NCI-H2029 treated with DMSO at 0.1 percent for 48 hours (cell line): ENCODE data around the gene WRAP73.

Source experiments
- DNase-seq: peaks from one replicate; lab custom pipeline; 2025; lab: John Stamatoyannopoulos, UW

WRAP73 gene

DNA sequence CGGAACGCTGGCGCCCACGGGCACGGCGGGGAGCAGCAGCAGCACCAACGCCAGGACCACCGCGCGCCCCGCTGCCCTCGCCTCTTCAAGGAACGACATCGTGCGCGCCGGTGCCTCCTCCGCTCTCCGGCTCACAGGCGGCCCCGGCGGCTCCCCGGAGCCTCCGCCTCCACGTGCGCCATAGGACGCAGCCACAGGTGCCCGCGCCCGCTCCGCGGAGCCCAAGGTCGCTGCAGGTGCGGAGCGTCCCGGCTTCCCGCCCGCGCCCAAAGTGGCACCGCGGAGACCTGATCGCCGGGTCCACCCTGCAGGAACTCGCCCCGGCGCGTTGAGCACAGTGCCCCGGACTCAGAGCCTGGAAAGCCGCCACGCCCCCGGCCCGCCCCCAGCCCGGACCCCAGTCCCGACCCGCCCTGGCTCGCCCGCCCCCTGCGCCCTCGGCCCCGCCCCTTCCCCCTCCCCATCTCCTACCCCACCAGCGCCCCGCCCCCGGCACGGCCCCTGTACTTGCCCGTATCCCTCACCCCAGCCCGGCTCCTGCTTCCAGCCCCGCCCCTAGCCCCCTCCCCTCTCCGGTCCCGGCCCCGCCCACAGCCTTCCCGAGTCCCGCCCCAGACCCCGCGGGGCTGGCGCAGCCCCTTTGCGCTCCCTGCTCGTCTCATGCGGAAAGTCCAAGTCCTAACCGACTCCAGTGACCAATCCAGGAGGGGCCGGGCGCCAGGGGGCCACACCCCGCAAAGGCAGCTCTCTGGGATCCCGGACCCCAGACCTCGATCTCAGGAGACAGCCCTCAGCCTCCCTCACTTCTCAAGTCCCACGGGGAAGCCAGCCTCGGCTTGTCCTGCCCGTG lies 38.5 kb downstream of the WRAP73 start, which contains the start of gene MEGF6:
MEGF6 (minus strand) TSS at position 339 of the 850 bp plus-strand sequence; CDS start at position 99, 240 bp downstream.
- DNase-seq, result no peak

DNA sequence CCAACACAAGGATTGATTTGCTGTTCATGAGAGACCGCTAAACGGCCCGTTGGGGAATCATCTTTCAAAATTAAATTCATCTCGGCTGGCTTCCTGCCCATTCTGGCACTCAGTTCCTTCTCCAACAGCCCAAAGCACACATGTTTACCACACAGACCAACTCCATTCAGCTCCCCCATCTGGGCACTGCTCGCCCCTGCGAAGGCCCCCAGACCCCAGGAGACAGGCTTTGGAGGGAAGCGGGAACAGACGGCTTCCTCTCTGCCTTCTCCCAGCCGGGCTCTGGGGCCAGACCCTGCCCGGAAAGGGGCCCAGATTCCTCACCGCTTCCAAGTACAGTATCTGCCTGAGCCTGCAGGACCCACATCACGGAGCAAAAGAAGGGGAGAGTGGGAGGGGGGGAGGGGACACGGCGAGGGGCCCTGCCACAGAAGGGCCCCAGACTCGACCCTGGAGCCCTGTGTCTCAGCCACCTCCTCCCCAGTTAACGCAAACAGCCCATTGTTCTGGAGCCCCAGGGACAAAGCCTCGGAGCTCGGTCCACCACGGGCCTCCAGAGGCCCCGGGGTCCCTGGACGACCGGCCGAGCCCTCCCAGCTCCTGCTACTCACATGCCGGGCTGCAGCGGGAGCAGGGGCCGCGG lies 39.3 kb downstream of the WRAP73 start:
- DNase-seq, result no peak

DNA sequence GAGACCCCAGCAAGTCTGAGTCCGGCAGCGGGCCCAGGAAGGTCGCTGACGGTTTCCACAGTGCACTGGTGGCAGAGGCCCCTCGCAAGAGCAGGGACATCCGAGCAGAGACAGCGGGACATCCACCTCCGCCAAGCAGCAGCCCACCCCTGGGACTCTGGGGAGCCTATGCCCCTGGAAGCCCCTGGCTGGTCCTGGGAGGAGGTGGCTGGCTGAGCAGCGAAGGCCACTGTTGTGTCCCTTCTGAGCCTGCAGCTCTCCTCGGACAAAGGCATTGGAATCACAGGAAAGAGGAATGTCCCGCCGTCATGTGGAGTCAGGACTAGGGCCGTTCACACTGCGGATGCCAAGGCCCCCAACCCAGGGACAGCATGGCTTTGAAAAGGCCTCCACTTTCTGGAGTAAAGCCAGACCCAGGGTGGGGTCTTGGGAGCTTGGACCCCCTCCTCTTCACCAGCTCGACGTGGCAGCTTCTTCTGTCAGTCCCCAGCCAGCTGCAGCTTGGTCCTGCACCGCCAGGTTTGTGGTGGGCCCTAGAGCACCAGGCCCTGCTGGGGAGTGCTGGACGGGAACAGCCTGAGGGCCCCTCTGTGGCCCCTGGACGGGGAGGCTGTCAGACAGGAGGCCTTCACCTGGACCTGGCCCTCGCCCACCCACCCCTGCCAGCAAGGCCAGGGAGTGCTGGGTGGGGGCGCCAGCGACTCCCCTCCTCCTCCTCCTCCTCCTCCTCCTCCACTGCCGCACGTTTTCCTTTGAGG lies 40.0 kb downstream of the WRAP73 start:
- no peak for DNase-seq

DNA sequence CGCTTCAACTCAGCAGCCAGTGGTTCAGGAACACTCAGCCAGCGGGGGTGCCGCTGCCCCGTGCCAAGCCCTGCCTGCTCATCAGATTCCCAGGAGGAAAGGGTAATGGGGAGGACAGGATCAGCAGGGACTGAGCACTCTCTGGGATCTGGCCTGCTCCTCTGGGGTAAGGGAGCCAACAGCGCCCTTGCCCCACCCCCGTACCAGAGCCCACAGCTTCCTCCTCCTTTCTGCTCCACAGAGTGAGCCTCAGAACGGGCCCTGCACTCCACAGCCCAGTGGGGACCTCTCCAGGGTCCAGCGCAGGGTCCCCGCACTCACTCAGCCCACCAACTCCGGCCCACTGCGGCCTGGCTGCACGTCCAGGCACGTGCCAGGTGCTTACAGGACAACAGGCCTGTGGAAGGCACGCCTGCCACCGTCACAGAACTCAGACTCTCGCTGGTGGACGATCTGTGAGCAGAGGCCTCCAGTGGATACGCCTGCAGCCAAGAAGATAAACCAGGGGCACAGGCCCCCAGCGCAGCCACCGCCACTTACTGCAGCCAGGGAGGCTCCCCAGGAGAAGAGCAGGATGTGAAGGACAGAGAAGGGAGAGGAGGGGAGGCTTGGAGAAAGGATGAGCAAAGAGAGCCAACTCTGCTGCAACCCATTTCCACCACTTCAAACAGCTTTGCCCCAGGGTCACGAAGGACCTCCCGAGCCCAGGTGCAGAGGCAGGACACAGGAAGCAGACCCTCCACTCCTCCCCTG lies 40.7 kb downstream of the WRAP73 start:
- DNase-seq, result no peak

DNA sequence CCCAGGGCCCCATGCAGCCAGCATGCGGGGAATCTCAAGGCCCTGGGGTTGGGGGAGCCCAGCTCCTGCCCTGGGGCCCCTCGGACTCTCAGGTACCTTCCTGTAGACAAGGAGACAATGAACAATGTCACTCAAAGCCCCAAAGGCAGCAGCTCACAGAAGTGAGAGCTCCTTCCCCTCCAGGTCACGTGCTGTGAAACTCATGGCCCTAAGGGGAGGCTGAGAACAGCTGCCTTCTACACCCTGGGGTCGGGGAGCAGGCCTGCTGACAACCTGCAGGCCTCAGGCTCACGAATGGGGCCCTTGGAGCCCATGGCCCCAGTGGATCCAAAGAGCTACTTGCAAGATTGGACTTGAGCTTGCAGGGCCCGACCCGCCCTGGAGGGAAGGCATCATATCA lies 41.7 kb downstream of the WRAP73 start:
- DNase-seq, result no peak

DNA sequence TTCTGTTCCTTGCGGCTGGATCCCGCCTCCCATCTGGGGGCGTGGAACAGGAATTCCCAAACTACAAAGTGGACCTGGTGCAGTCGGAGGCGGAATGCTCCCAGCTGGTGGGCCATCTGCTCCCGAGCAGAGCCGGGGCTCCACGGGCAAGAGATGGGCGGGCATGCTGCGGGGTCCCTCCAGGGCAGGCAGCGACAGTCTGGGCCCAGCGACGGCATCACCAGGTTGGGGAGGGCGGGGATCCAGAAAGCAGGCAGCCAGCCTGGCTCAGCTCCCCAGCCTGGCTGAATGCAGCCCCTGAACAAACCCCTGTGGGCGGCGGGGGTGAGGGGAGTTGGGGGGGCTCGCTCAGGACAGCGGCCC lies 42.2 kb downstream of the WRAP73 start:
- no peak for DNase-seq

DNA sequence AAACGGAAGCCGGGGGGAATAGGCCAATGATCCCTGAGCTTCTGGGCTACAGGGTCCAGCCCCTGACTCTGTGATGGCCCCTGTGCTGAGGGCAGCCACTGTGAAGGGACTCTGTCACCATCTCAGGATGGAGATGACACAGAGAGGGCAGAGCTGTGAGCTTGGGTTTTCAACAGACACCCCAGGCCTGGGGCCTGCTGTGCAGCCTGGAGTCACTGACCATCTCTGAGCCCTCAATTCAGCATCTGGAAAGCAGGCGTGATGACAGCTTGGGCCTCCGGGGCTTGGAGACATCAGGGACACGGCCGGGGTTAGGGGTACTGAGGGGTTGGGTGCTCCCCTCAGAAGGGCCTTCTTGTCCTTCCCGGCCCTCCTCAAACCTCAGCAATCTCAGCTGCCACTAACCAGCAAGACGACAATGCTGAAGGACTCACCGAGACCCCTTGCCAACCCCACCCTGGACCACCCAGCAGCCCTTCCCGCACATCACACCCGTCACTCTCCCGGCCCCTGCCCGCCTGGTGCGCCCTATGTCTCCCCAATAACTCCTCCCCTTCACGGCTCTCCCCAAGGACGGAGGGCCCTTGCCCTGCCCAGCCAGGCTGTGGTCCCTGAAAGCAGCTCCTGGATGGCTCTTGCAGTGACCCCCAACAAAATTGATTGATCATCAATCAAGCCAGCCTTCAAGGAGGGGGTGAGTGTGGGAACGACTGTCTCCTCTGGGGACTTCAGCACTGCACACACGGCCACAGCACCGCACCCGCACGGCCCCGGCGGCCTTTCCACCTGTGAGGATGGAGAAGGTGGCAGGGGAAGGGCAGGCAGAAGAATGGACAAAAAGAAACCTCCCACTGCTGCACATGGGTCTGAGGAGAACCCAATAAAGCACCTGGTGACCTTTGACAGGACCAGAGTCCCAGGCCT lies 42.9 kb downstream of the WRAP73 start:
- no peak for DNase-seq

DNA sequence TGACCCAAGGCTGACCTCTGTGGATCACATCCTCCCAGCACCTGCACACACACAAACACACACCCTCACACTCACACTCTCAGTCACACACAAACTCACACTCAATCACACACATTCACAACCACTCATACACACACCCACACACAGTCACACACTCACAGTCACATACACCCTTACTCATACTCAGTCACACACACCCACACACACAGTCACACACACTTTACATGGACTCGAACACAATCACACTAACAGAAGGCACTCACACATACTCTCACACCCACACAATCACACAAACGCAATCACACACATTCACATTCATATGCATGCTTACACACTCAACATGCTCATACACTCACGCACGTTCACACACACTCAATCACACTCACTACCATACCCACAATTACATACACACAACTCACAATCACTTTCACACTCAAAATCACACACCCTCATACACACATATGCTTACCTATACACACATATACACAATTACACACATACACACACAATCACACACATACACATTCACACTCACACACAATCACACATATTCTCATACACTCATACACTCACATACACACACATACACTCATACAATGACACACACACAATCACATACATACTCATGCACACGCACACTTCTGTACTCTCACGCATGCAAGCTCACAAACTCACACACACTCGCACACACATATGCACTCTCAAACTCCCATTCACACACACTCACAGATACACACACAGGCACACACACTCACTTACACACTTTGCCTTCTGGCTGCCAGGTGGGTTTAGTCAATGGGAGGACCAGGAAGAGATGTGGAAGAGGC lies 44.7 kb downstream of the WRAP73 start:
- DNase-seq, result no peak

DNA sequence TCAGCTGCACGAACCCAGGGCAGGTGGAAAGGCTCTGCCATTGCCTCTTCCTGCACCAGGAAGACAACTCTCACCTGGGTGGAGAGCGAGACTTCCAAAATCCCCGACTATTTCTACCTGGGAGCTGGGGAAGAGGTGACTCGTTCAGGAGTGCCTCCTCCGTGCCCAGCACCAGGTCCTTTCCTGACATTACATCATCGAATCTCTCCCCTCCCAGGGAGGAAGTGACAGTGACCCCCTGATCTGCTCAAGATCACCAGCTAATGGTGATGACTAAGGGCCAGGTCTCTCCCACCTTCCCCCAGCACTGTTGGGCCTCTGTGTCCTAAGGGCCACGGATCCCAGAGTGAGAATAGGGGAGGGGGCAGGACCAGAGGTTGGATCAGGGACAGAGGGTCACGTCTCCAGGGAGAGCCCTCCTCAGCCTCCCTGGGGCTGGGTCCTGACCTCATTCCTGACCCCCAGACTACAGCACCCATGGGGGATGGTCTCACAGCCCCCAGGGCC lies 45.4 kb downstream of the WRAP73 start:
- no peak for DNase-seq

DNA sequence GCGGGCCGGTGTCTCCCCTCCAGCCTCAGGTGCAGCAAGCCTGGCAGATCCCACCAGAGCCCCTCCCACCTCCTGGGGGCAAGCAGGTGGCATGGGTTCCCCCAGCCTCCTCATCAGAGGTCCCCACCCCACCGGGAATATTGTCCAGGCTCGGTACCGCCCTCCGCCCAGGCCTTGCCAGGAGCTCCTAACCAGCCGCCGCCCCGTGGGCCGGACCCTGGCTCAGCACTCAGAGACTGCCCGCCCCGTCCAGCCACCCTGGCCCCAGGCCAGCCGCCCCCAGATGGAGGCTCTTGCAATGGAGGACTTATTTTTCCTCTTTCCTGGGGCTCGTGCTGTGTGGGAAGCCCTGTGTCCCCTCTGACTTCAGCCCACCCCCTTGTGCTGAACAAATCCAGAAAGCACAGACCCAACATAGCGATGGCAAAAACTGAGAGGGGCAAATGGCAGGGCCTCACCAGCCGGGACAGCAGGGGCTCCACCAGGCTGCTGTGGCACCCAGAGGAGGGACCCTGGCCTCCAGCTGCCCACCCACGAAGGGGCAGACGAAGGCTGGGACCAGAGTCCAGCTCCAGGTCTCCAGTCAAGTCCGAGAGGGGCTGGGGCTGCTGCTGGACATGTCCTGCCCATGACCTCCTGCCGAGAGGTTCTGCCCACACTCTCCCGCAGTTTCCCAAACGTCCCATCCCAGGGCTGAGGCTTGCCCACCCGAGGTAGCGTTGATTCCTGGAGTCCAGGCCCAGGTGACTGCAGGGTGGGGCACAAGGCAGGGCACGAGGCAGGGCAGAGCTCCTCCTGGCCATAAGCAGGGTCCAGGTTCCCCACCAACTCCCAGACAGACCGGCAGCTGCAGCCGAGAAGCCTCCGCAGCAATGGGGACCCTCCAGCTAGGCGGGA lies 46.1 kb downstream of the WRAP73 start:
- no peak for DNase-seq

DNA sequence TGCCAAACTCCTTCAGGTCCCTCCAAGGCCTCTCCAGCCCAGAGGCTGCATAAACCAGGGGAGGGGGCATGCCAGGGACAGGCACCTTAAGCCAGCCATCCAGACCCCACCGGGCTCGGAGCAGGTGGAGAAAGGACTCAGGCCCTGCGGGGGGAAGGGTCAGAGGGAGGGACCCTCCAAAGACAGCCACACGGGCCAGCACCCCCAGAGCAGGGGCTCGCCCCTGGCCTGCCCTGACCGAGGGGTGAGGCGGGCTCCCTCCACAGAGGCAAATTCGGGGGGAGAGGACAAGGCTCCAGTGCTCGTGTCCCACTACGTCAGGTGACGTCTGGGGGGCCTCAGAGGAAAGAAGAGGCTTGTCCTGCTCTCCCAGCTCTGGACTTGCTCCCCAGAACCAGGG lies 46.7 kb downstream of the WRAP73 start:
- no peak for DNase-seq

DNA sequence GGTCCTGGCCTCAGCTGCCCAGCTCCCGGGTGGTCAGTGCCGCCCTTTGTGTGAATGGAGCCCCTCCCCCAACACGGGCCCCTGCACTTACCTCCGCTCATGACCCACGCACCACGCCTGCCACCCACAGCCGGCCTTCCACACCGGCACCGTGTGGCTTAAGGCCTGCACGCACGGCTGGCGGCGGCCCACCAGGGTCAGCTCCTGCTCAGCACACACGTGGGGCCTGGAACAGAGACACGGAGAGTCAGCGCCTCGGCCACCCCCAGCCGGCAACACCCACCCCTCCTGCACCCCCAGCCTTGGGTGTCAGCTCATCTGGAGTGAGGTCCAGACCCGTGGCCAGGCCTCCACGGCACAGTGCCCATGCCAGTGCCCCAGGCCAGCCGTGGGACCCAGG lies 47.5 kb downstream of the WRAP73 start:
- DNase-seq, result no peak

DNA sequence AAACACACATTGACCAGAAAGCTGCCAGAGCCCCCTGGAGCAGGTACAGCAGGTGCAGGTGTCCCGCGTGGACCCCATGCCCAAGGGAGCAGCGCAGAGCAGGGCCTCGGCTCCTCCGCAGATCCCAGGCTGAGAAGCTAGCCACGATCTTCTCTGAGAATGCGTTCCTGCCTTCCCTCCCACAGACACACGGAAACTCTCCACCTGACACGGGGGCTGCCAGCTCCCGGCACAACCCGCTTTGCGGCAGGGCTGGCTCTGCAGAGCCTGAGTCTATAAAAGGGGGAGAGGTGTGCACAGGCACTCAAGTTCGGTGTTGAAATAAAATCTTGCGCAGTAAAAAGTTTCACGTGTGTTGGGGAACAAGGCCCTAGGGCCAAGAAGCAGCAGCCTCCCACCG lies 48.2 kb downstream of the WRAP73 start:
- DNase-seq, result no peak

DNA sequence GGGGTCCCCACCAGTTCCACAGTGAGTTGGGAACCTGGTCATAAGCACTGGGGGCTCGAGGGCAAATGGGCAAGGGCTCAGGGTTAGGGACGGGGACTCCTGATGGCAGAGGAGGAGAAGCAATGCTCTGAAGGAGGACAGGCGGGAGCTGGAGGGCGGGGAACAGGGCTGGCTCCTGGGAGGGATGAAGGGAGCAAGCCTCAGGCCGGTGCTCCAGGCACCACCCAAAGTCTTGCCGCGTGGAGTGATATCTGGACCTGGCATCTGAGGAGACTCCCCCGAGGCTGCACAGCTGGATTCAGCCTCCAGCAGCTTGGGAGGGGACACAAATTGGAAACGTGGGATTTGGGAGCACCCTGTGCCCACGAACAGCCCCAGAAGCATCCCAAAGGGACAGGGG lies 49.5 kb downstream of the WRAP73 start:
- no peak for DNase-seq

DNA sequence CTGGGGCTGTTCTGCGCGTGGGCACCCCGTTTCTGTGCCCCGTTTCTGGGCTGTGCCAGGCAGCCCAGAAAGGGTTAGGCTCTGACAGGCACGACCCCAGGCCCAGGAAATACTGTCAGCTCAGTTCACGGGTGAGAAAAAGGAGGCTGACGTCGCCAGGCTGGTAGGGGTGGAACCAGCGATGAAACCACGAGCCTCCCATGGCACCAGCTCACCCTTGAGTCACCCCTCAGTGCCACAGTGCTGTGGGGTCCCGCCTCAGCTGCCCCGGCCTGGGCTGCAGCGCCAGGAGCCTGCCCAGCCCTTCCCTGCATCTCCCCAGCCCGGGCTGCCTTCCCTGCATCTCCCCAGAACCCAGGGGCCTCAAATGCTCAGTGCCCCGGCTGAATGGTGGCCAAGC lies 50.1 kb downstream of the WRAP73 start:
- DNase-seq, result no peak

DNA sequence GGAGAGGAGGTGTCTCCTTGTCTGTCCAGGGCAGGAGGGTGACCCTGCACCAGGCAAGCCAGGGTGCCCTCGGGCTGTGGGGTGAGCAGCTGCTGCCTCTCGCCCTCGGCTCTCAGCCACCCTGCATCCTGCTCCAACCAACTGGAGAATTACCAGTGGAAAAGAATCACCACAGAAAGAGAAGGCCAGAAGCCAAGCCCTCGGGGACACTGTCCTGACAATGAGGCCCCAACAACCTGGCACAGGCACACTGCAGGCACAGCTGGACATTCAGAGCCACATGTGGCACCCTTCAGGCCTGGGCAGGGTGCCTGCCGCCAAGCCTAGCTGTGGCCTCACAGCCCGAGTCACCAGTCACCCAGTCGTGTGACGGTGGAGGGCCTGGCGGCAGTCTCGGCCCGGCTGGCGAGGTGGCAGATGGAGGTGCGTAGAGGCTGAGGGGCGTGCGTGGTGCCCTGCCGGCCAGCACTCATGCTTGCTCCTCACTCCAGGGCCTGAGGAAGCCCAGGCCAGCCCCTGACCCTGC lies 50.6 kb downstream of the WRAP73 start:
- no peak for DNase-seq

DNA sequence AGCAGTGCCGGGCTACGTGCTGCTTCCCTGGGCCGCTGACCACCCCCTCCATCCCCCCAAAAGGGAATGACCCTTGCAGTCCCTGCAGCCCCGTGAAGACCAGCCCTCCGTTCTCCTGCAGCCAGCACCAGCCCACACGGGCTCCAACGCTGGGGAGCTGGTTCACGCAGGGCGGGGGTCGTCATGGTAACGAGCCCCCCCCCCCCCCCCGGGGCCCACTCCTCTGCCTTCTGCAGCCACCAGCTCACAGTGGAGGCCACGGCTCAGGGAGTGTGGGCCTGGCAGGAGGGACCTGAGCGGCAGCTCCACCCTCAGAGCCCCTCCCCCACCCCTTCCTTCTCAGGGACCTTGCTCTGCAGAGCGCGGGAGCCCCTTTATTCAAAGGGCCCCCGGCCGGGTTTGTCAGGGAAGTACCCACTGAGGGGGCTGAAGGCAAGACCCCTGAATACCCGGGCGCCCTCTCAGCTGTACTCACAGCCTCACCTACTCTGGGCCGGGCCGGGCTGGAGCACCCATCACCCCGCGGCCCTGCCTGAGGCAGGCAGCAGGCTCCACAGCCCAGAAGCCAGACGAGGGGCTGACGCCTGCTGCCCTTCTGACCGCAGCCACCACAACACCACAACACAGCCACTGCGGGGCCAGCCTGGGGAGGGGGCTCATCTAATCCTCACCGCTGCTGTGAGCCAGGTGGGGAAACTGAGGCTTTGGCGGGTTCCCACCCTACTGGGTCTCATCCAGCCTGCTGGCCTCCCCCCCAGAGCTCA lies 51.2 kb downstream of the WRAP73 start:
- DNase-seq, result no peak

DNA sequence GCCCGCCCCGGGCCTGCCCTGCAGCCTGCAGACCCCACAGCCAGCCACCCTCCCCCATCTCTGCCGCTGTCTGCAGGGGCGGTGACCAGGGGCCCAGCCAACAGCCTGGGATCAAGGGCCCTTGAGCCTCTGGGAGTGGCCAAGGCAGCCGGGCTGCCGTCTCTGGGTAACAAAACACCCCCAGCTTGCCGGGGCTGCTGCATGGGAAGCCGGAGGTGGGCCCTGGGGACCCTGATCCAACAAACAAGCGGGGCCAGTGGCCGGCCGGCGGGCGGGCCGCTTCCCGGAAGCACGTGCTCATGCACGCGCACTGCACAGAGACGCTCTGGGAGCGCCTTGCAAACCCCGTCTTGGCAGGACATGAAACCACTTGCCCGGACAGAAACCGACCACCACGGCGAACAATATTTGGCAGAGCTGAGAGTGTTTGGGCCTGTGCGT lies 51.8 kb downstream of the WRAP73 start:
- DNase-seq, result no peak
